NT2/D1 (cell line): ENCODE data around the gene HS3ST1.

Experiments
- DNase-seq: peaks from one replicate; pipeline ENCODE4 v3.0.0-alpha.2; 2011; ENCODE audit warnings: low read depth, low spot score
- H3K27me3 ChIP-seq: 2 replicates; pipeline ENCODE4 v1.6.0; 2011; ENCODE audit warnings: mild to moderate bottlenecking; ENCODE audit not compliant: insufficient read length, insufficient read depth
- H3K36me3 ChIP-seq: 2 replicates; pipeline ENCODE4 v1.6.1; 2011; ENCODE audit warnings: mild to moderate bottlenecking, low read length, mixed read lengths; ENCODE audit not compliant: insufficient read depth, insufficient read length
- H3K4me1 ChIP-seq: 2 replicates; pipeline ENCODE4 v1.5.1; 2011; ENCODE audit not compliant: insufficient read depth, insufficient read length
- H3K4me3 ChIP-seq: 2 replicates; pipeline ENCODE4 v1.5.1; 2011; ENCODE audit warnings: low read depth; ENCODE audit not compliant: insufficient read length
- H3K9ac ChIP-seq: 2 replicates; pipeline ENCODE4 v1.6.0; 2011; ENCODE audit warnings: low read depth; ENCODE audit not compliant: insufficient read length
- H3K9me3 ChIP-seq: 2 replicates; pipeline ENCODE4 v1.5.1; 2011; ENCODE audit warnings: mild to moderate bottlenecking, low read length; ENCODE audit not compliant: insufficient read depth
- SUZ12 ChIP-seq: IDR thresholded peaks from 2 replicates; pipeline ENCODE4 v1.6.1; 2011; ENCODE audit not compliant: insufficient read length, insufficient read depth; ENCODE audit errors: extremely low read depth
- YY1 ChIP-seq: IDR thresholded peaks from 2 replicates; pipeline ENCODE4 v1.6.1; 2011; ENCODE audit not compliant: insufficient read length, insufficient read depth
- ZNF274 ChIP-seq: IDR thresholded peaks from 2 replicates; pipeline ENCODE4 v1.6.1; 2011; ENCODE audit warnings: mild to moderate bottlenecking, low read depth, low read length

The HS3ST1 gene

DNA sequence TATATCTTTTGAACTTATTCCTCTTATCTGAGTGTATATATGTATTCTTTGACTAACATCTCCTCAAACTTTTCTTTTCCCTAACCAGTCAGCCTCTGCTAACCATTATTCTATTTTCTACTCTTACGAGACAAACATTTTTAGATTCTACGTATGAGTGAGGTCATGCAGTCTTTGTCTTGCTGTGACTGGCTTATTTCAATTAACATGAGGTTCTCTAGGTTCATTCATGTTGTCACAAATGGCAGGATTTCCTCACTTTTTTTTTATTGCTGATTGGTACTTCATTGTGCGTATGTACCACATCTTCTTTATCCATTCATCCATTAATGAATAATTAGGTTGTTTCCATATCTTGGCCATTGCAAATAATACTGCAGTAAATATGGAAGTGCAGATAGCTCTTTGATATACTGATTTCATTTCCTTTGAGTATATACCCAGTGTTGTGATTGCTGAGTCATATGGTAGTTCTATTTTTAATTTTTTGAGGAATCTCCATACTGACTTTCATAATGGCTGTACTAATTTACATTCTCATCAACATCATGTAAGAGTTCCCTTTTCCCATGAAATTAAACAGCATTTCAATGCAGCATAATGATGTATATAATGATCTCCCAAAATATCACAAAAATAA, 80.1 kb downstream of the HS3ST1 start:
- TF ChIP-seq YY1: no peak
- no peak for TF ChIP-seq ZNF274
- TF ChIP-seq SUZ12: no peak
- H3K36me3 ChIP-seq: no peaks in the 10 kb centered on the region
- no peaks in the 10 kb centered on the region for H3K4me1 ChIP-seq
- H3K9ac ChIP-seq: no peak overlapping the region
- no peaks in the 10 kb centered on the region for H3K9me3 ChIP-seq
- H3K27me3 ChIP-seq: no peaks in the 10 kb centered on the region
- no peak overlapping the region for H3K4me3 ChIP-seq
- no peak for DNase-seq

DNA sequence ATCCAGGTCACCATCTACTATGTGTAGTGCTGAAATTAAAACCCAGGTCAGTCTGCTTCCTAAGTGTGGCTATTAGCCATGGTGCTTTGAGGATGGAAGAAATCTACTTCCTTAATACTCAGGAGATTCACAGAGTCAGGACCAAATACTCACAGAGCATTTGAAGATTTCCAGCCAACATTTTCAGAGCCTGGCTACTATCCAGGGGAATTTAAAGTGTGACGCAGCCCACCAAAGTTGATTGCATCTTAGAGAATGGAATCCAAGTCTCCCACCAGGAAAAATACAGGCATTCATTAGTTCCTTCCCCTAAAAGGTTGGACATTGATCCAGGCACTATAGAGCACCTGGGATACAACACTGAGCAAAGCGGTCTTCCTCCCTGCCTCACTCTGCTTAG, 83.8 kb downstream of the HS3ST1 start:
- DNase-seq: no peak
- Histone ChIP-seq H3K9ac (no peak overlapping the region), H3K4me3 (no peak overlapping the region), H3K9me3 (no peaks in the 10 kb centered on the region), H3K27me3 (no peaks in the 10 kb centered on the region), H3K36me3 (no peaks in the 10 kb centered on the region), H3K4me1 (peaks cover 4% of the 10 kb centered on the region)
- TF ChIP-seq SUZ12 (no peak), YY1 (no peak), ZNF274 (no peak)

DNA sequence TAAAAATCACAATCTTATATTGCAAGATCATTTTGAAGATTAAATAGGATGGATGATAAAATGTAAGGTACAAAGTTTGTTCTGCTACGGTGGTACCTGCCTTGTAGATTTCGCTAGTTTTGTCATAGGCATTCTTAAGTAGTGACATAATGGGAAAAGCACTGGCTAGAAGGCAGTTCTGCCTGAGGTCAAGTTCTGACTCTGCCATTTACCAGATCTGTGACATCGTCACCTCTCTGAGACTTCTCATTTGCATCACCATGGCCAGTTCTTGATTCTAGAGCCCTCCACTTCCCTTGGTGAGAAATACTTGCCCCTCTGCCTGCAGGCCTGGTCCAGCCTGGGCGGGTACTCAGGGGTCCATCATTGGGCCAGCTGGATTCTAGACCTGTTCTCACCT, 85.2 kb downstream of the HS3ST1 start:
- DNase-seq: peak; percentile 43
- Histone ChIP-seq H3K4me1 (peaks cover 4% of the 10 kb centered on the region), H3K27me3 (no peaks in the 10 kb centered on the region), H3K4me3 (no peak overlapping the region), H3K9ac (no peak overlapping the region), H3K36me3 (no peaks in the 10 kb centered on the region), H3K9me3 (no peaks in the 10 kb centered on the region)
- TF ChIP-seq YY1: no peak
- no peak for TF ChIP-seq SUZ12
- TF ChIP-seq ZNF274: no peak
